GM21367 (cell line): ENCODE results near the gene FAM72A.
A peak's percentile ranks its signal among the peaks of the same experiment; 100 is the strongest.
"Not testable (repeated sequence)": the region's sequence is repeated elsewhere in the genome, so short reads cannot be mapped to it uniquely, and the experiment has no call there.

Experiments used
- ATAC-seq: cut with Tn5 transposase; IDR thresholded peaks from one replicate; pipeline ENCODE4 v1.9.1; 2021; ENCODE audit not compliant: unreplicated experiment

The FAM72A gene

GRCh38 chr1:206215600-206216392 lies 13.2 kb upstream of the FAM72A start:
- not testable (repeated sequence) for ATAC-seq

GRCh38 chr1:206210802-206211201 lies 8.2 kb upstream of the FAM72A start:
- not testable (repeated sequence) for ATAC-seq

- ATAC-seq: not testable (repeated sequence)
These were observed 2.9 kb upstream of the FAM72A start for GRCh38 chr1:206205569-206205968.

- not testable (repeated sequence) for ATAC-seq
These were observed 2.2 kb upstream of the FAM72A start for GRCh38 chr1:206204871-206205270.

- not testable (repeated sequence) for ATAC-seq
These were observed 1.5 kb upstream of the FAM72A start for GRCh38 chr1:206204159-206204511.

- ATAC-seq: peak; percentile 5
These were observed 922 bp upstream of the FAM72A start, which contains the start of gene SRGAP2 for GRCh38 chr1:206203364-206204158. SRGAP2 (plus strand) TSS chr1:206203541; CDS start chr1:206205971, 2,430 bp downstream.

GRCh38 chr1:206196748-206197424 lies 5.8 kb downstream of the FAM72A start:
- ATAC-seq: not testable (repeated sequence)

- ATAC-seq: not testable (repeated sequence)
These were observed 7.5 kb downstream of the FAM72A start for GRCh38 chr1:206195182-206195581.

- not testable (repeated sequence) for ATAC-seq
These were observed 15.8 kb downstream of the FAM72A start for GRCh38 chr1:206186826-206187225.

- ATAC-seq: not testable (repeated sequence)
These were observed 16.9 kb downstream of the FAM72A start for GRCh38 chr1:206185778-206186177.

GRCh38 chr1:206183788-206184187 lies 18.9 kb downstream of the FAM72A start:
- ATAC-seq: not testable (repeated sequence)

- not testable (repeated sequence) for ATAC-seq
These were observed 20.0 kb downstream of the FAM72A start for GRCh38 chr1:206182368-206183317.

GRCh38 chr1:206179666-206180065 lies 23.0 kb downstream of the FAM72A start:
- not testable (repeated sequence) for ATAC-seq

GRCh38 chr1:206178061-206178989 lies 24.3 kb downstream of the FAM72A start:
- not testable (repeated sequence) for ATAC-seq

GRCh38 chr1:206176114-206176502 lies 26.5 kb downstream of the FAM72A start:
- ATAC-seq: not testable (repeated sequence)

- ATAC-seq: not testable (repeated sequence)
These were observed 27.1 kb downstream of the FAM72A start for GRCh38 chr1:206175459-206176113.

- ATAC-seq: not testable (repeated sequence)
These were observed 28.3 kb downstream of the FAM72A start for GRCh38 chr1:206174182-206174868.
